ENCODE data around the gene CNTN2. TPM values are rescaled to one million over a fixed set of nuclear protein-coding genes. Genes with fewer than 3 reads are reported as not detected.
A peak's percentile ranks its signal among the peaks of the same experiment; 100 is the strongest.

CNTN2 gene
- total RNA-seq, 2 donors from 2014 or later, result not detected

GRCh38 chr1:205102404-205102803 lies 59.4 kb downstream of the CNTN2 start:
- H3K4me1 Mint-ChIP-seq, result peaks cover 9% of the 10 kb centered on the region
- no peaks in the 10 kb centered on the region for H3K9me3 ChIP-seq (ENCODE audit: control insufficient read depth, low read length, poor library complexity, severe bottlenecking)
- H3K27ac Mint-ChIP-seq, result no peak overlapping the region
- DNase-seq (no peak), ATAC-seq (no peak)
- no peak overlapping the region for H3K4me3 Mint-ChIP-seq
- no peaks in the 10 kb centered on the region for H3K27me3 Mint-ChIP-seq
- H3K36me3 Mint-ChIP-seq (ENCODE audit: low read depth), result peaks cover 15% of the 10 kb centered on the region

- H3K4me1 Mint-ChIP-seq, result peaks cover 21% of the 10 kb centered on the region
- peaks cover 16% of the 10 kb centered on the region for H3K36me3 Mint-ChIP-seq (ENCODE audit: low read depth)
- no peak for ATAC-seq
- no peak for DNase-seq
- H3K27me3 Mint-ChIP-seq, result no peaks in the 10 kb centered on the region
- H3K27ac Mint-ChIP-seq, result peak overlapping the region; percentile 45
- no peaks in the 10 kb centered on the region for H3K9me3 ChIP-seq (ENCODE audit: control insufficient read depth, low read length, poor library complexity, severe bottlenecking)
- H3K4me3 Mint-ChIP-seq, result no peak overlapping the region
Measured at GRCh38 chr1:205107327-205107726, 64.3 kb downstream of the CNTN2 start.

GRCh38 chr1:205108464-205108863 lies 65.5 kb downstream of the CNTN2 start:
- no peaks in the 10 kb centered on the region for H3K9me3 ChIP-seq (ENCODE audit: control insufficient read depth, low read length, poor library complexity, severe bottlenecking)
- Mint-ChIP-seq H3K4me3 (no peak overlapping the region), H3K36me3 (ENCODE audit: low read depth) (peaks cover 16% of the 10 kb centered on the region), H3K4me1 (peaks cover 23% of the 10 kb centered on the region), H3K27ac (peak overlapping the region; percentile 45), H3K27me3 (no peaks in the 10 kb centered on the region)
- no peak for DNase-seq
- no peak for ATAC-seq

- no peak overlapping the region for H3K4me3 Mint-ChIP-seq
- no peak for DNase-seq
- H3K9me3 ChIP-seq (ENCODE audit: control insufficient read depth, low read length, poor library complexity, severe bottlenecking), result no peaks in the 10 kb centered on the region
- H3K27me3 Mint-ChIP-seq, result no peaks in the 10 kb centered on the region
- H3K4me1 Mint-ChIP-seq, result peaks cover 23% of the 10 kb centered on the region
- peaks cover 12% of the 10 kb centered on the region for H3K36me3 Mint-ChIP-seq (ENCODE audit: low read depth)
- no peak for ATAC-seq
- H3K27ac Mint-ChIP-seq, result no peak overlapping the region
Measured at GRCh38 chr1:205109269-205109668, 66.3 kb downstream of the CNTN2 start.

DNA sequence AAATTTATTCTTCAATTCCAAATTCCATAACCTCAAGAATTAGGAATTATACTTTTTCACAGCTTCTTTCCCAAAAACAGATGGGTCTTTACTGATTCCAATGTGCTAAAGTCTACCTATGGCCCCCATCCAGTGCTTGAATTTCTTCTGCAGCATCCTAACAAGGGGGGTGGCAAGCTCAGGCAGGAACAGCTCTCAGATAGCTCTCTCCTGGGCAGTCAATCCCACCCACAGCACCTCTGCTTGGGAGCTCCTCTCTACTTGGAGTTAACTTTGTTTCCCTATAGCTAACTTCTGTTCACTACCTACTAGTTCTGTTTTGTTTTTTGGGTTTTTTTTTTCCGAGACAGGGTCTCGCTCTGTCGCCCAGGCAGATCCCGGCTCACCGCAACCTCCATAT lies 66.7 kb downstream of the CNTN2 start:
- Mint-ChIP-seq H3K27me3 (no peaks in the 10 kb centered on the region), H3K27ac (no peak overlapping the region), H3K4me3 (no peak overlapping the region), H3K4me1 (peaks cover 23% of the 10 kb centered on the region), H3K36me3 (ENCODE audit: low read depth) (peaks cover 12% of the 10 kb centered on the region)
- ATAC-seq, result no peak
- H3K9me3 ChIP-seq (ENCODE audit: control insufficient read depth, low read length, poor library complexity, severe bottlenecking), result no peaks in the 10 kb centered on the region
- DNase-seq, result no peak

GRCh38 chr1:205111354-205111753 lies 68.3 kb downstream of the CNTN2 start:
- Mint-ChIP-seq H3K4me1 (peaks cover 20% of the 10 kb centered on the region), H3K36me3 (ENCODE audit: low read depth) (peaks cover 12% of the 10 kb centered on the region), H3K27ac (no peak overlapping the region), H3K27me3 (no peaks in the 10 kb centered on the region), H3K4me3 (no peak overlapping the region)
- no peaks in the 10 kb centered on the region for H3K9me3 ChIP-seq (ENCODE audit: control insufficient read depth, low read length, poor library complexity, severe bottlenecking)
- no peak for DNase-seq
- no peak for ATAC-seq

DNA sequence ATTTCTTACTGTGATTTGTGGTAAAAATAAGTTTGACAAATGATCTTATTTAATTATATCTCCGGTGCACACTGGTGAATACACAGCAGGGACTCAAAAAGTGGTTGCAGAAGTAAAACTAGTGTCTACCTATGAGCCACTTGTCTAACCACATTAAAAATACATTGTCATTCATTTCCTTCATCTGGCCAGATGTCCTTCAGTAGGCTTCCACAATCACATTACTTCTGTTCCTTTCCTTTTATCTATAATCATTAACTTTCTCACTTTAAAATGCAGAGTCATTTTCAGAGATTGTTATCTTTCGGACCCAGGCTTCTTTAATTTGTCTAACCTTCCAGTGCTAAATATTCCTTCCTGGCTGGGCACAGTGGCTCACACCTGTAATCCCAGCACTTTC lies 75.7 kb downstream of the CNTN2 start:
- Mint-ChIP-seq H3K27ac (peak overlapping the region; percentile 100), H3K36me3 (ENCODE audit: low read depth) (peaks cover 16% of the 10 kb centered on the region), H3K4me3 (peak overlapping the region; percentile 15), H3K4me1 (peaks cover 38% of the 10 kb centered on the region), H3K27me3 (no peaks in the 10 kb centered on the region)
- no peaks in the 10 kb centered on the region for H3K9me3 ChIP-seq (ENCODE audit: control insufficient read depth, low read length, poor library complexity, severe bottlenecking)
- ATAC-seq (no peak), DNase-seq (no peak)

DNA sequence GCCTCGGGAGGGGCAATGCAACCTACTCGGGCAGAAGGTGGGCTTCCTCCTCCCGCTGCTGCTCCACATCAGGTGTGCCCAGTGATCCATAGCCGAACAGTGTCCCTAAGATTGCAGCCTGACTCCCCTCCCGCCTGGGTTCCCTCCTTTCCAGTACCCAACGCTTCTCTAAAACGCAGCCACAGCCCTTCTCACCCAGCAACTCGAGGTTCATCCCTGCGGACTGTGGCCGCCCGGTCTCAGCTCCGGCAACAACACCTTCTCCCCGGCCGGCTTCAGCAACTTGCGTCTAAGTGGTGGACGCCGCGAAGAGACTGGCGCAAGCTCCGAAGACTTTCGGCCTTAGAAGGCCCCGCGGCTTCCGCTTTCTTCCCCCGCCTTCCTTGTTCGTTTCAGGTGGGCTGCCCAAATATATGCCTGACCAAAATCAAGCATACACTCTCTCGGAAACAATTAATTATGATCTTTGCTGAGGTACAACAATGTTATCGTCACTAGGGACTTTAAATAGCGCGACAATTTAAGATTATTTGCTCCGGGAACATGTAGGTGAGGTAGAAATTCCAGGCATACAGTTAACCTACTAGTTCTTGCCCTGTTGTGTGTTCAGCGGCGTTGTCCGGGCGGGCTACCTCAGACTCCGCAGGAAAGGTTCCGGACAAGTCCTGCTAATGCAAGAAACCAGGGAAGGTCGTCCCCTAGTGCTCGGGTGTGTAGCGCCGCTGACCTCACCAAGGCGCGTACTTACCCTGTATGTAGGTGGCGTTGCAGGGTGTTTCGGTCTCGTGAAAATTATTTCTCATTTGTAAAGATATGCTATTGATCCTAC lies 78.9 kb downstream of the CNTN2 start, which contains the start of gene RBBP5:
Gene RBBP5, minus strand, starts transcription at position 319 of the 829 bp plus-strand sequence. Its CDS starts 105 bp downstream, at position 214.
- no peaks in the 10 kb centered on the region for H3K9me3 ChIP-seq (ENCODE audit: control insufficient read depth, low read length, poor library complexity, severe bottlenecking)
- Mint-ChIP-seq H3K27me3 (no peaks in the 10 kb centered on the region), H3K27ac (peak within 1 kb of the TSS; percentile 100), H3K4me1 (peaks cover 36% of the 10 kb centered on the region), H3K36me3 (ENCODE audit: low read depth) (peaks cover 13% of the 10 kb centered on the region), H3K4me3 (peak within 1 kb of the TSS; percentile 100)
- ATAC-seq, result peak; percentile 95
- peak; percentile 77 to 96 (median 87) for DNase-seq

DNA sequence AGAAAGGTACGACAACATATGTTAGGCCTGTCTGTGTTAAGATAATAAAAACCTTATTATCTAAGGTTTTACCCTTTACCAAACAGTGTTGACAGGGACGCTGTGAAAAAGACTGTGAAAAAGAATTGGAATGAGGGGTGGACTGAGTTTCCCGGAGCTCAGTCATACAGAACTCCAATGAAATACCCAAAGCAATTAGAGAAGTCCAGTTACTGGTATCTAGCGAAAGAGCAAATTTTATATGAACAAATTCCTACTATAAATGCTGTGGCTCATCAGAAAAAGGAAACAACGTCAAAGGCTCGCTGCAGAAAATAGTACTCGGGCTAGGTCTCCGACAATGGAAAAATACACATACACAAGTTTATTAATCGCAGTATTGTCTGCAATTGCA lies 79.5 kb downstream of the CNTN2 start:
- H3K9me3 ChIP-seq (ENCODE audit: control insufficient read depth, low read length, poor library complexity, severe bottlenecking), result no peaks in the 10 kb centered on the region
- Mint-ChIP-seq H3K4me1 (peaks cover 36% of the 10 kb centered on the region), H3K36me3 (ENCODE audit: low read depth) (peaks cover 13% of the 10 kb centered on the region), H3K27ac (peak overlapping the region; percentile 100), H3K4me3 (peak overlapping the region; percentile 100), H3K27me3 (no peaks in the 10 kb centered on the region)
- no peak for ATAC-seq
- DNase-seq, result no peak

- Mint-ChIP-seq H3K36me3 (ENCODE audit: low read depth) (peaks cover 10% of the 10 kb centered on the region), H3K27me3 (no peaks in the 10 kb centered on the region)
Measured at GRCh38 chr1:205124726-205125125, 81.7 kb downstream of the CNTN2 start.

DNA sequence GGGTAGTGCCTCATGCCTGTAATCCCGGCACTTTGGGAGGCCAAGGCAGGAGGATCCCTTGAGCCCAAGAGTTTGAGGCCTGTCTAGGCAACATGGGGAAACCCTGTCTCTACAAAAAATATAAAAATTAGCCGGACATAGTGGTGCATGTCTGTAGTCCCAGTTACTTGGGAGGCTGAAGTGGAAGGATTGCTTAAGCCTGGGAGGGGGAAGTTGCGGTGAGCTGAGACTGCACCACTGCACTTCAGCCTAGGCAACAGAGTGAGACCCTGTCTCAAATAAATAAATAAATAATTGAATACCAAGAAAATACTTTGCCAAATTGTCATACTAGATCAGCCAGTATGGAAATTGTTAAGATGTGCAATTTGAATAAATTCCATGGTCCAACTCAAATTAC lies 84.6 kb downstream of the CNTN2 start:
- no peak overlapping the region for H3K27ac Mint-ChIP-seq
- no peaks in the 10 kb centered on the region for H3K36me3 Mint-ChIP-seq (ENCODE audit: low read depth)
- peaks cover 2% of the 10 kb centered on the region for H3K4me1 Mint-ChIP-seq
- no peaks in the 10 kb centered on the region for H3K27me3 Mint-ChIP-seq
- ATAC-seq (no peak), DNase-seq (no peak)
- no peaks in the 10 kb centered on the region for H3K9me3 ChIP-seq (ENCODE audit: control insufficient read depth, low read length, poor library complexity, severe bottlenecking)
- H3K4me3 Mint-ChIP-seq, result no peak overlapping the region

More at GRCh38 chr1:205124726-205125125, 81.7 kb downstream of the CNTN2 start:
- peak overlapping the region; percentile 63 for H3K27ac Mint-ChIP-seq
- peaks cover 27% of the 10 kb centered on the region for H3K4me1 Mint-ChIP-seq
- ATAC-seq (no peak), DNase-seq (no peak)
- no peak overlapping the region for H3K4me3 Mint-ChIP-seq
- H3K9me3 ChIP-seq (ENCODE audit: control insufficient read depth, low read length, poor library complexity, severe bottlenecking), result no peaks in the 10 kb centered on the region

Measured in T-helper 17 cell (primary cell).